NCI-H774 (cell line): ENCODE data around the gene RFX4.

ENCODE experiments used
- DNase-seq: peaks from one replicate; lab custom pipeline; 2025; lab: John Stamatoyannopoulos, UW

RFX4 gene

GRCh38 chr12:106646472-106646871, 63.7 kb downstream of the RFX4 start:
- DNase-seq, result no peak

GRCh38 chr12:106647793-106648514, 65.2 kb downstream of the RFX4 start:
- DNase-seq, result no peak

GRCh38 chr12:106648736-106649135, 65.9 kb downstream of the RFX4 start:
- DNase-seq, result no peak

GRCh38 chr12:106651552-106651951, 68.7 kb downstream of the RFX4 start:
- DNase-seq, result no peak

- DNase-seq, result no peak
Measured at GRCh38 chr12:106652510-106653015, 69.8 kb downstream of the RFX4 start.

GRCh38 chr12:106655577-106655976, 72.8 kb downstream of the RFX4 start:
- DNase-seq, result no peak

GRCh38 chr12:106657488-106657887, 74.7 kb downstream of the RFX4 start:
- no peak for DNase-seq

GRCh38 chr12:106663385-106663784, 80.6 kb downstream of the RFX4 start:
- DNase-seq, result no peak

GRCh38 chr12:106669216-106669615, 86.4 kb downstream of the RFX4 start:
- DNase-seq, result no peak

GRCh38 chr12:106670131-106670530, 87.3 kb downstream of the RFX4 start:
- no peak for DNase-seq

- no peak for DNase-seq
Measured at GRCh38 chr12:106671840-106672239, 89.0 kb downstream of the RFX4 start.

GRCh38 chr12:106672314-106673025, 89.7 kb downstream of the RFX4 start:
- no peak for DNase-seq

- DNase-seq, result no peak
Measured at GRCh38 chr12:106673141-106673540, 90.3 kb downstream of the RFX4 start.

- DNase-seq, result no peak
Measured at GRCh38 chr12:106675651-106676435, 93.0 kb downstream of the RFX4 start.

GRCh38 chr12:106679574-106679973, 96.8 kb downstream of the RFX4 start:
- no peak for DNase-seq

GRCh38 chr12:106680280-106680679, 97.5 kb downstream of the RFX4 start:
- no peak for DNase-seq

- DNase-seq, result no peak
Measured at GRCh38 chr12:106681210-106681609, 98.4 kb downstream of the RFX4 start.

- no peak for DNase-seq
Measured at GRCh38 chr12:106682594-106683234, 99.9 kb downstream of the RFX4 start.

- no peak for DNase-seq
Measured at GRCh38 chr12:106684497-106684896, 101.7 kb downstream of the RFX4 start.

- no peak for DNase-seq
Measured at GRCh38 chr12:106685381-106685780, 102.6 kb downstream of the RFX4 start.

- no peak for DNase-seq
Measured at GRCh38 chr12:106687672-106688071, 104.9 kb downstream of the RFX4 start.
